Activated CD8-positive, alpha-beta memory T cell treated with anti-CD3 and anti-CD28 coated beads, Interleukin-2, amount 50 U/mL, for 48 hours (primary cell): ENCODE measurements around the gene AQP5.

Source experiments
- DNase-seq: peaks from one replicate; pipeline ENCODE4 v3.0.0-alpha.2; 2020

Gene AQP5

DNA sequence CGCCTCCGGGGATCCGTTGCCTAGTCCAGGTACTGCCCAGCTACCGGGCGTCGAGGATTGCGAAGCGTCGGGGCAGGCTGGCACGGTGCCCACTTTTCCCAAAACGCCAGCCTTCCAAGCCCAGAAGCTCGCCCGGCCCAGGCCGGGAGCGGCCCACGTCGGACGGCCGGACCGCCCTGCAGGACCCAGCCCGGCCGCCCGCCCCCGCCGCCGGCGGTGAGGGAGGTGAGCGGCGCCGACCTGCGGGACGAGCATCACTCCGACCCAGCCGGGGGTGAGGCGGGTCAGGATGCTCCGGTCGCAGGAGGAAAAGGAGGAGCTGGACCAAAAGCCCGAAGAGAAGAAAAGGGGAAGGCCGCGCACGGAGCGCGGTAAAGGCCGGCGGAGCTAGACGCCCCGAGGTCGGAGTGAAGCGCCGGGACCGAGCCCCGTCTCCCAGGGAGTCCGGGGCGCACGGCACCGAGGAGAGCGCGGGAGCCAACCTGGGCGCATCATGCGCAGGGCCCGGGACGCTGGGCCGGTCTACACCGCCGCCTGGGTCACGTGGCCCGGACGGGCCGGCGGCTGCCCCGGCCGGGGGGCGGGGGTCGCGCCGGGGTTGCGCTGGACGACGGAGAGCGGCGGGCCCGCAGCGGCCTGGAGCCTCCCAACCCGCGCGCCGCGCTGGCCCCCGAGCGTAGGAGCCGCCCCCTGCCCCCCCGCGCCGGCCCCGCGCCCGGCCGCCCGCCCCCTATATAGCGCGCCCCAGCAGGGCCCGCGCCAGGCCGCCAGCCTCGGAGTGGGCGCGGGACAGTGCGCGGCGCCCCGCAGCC is at the start of gene AQP5:
TSS of gene AQP5 (plus strand) at position 762 of the 812 bp plus-strand sequence. CDS start 146 bp downstream, outside the sequence.
- DNase-seq = no peak

DNA sequence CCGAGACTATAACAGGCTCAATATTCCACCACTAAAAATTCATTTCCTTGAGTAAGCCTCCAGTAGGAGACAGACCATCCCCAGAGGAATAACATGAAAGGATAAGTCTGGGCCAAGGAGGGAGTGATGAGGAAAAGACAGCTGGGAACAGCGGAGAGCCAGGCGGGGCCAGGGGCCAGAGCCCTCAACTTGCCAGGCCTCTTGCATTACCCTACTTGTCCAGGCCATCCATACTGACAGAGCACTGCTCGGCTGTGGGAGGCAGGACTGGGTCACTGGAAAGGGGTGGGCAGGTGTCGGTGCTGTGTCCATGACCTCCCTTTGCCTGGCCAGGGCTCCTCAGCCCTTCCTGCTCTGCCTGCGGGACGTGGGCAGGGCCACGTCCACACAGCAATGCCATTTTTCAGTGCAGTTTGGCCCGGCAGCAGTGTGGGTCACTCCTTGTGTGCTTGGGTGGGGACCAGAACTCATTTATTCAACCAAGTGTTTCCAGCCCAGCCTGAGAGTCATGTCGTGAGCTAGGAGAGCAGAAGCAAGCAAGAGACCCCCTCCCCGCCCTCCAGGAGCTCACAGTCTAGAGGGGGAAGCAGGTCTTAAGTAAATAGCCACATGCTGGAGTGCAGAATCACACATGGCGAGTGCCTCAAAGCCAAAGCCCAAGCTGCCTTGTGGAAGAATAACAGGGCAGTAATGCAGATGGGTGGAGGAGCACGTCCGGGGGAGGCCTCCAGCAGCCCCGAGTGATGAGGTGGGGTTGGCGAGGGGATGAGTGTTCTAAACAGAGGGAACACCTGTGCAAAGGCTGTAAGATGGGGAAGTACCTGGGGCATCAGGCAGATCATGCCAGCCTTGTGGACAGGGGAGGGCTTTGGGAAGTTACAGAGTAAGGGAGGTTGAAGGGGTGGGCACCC is 49.1 kb upstream of the AQP5 start:
- DNase-seq = no peak

DNA sequence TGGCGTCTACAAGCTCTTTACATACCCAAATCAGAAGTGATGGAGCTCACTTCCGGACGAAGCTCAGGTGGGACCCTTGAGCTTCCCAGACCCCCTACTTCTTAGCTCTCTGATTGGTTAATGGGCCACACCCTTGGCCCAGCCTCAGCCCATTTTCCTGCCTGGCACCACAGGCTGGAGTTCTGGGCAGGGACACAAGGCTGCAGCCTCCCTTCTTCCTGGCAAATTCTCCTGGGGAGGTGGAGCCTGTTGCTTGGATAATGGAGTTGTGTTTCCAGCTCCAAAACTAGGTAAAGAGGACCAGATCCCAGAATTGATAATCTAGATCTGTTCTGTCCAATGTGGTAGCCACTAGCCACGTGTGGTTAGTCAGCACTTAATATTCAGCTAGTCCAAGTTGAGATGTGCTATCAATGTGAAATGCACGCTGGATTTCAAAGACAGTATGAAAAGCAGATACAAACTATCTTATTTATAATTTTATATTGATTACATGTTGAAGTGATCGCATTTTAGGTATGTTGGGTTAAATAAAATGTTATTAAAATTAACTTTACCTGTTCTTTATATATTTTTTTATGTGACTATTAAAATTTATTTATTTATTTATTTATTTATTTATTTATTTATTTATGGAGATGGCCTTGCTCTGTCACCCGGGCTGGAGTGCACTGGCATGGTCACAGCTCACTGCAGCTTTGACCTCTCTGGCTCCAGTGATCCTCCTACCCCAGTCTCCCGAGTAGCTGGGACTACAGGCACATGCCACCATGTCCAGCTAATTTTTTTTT is 45.3 kb upstream of the AQP5 start:
- no peak for DNase-seq

DNA sequence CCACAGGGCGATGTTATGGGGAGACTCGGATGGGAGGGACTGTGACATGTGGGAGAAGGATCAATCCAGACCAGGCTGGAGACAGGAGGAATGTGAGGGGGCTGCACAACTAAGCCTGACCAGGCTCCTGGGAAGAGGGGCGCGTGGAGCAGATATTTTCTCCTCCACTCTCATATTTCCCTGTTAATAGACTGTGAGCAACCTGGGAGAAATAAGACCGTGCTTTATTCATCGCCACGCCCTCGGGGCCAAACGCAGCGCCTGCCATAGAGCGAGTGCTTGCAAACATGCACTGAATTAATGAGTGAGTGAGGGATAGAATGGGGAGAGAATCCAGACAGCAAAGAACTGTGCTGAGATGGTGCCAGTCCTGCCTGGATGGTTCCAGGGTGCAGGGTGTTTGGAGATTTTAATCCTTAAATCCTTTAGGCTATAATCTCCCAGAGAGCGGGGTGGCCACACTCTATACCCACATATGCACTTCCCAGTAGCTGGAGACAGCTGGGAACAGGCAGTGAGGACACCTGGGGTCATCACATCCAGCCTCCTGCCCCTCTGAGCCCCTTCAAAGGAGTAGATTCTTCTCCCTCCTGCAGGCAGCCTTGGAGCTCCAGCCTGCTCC is 44.4 kb upstream of the AQP5 start:
- DNase-seq = no peak

DNA sequence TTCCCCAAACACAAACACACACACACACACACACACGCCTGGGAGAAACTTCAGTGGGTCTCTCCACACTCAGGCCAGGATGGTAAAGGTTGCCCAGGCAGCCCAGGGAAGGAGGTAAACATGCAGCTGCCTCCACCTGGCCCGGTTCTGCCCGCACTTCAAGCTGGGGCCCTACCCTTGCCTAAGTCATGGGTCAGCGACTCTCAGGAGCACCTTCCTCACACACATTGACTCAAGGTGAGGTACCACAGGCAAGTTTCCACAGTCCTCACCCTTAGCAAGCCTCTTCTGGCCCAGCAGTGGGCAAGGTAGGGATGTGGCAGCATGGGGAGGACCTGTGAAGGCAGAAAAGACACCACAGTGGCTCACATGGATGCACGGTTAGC is 43.9 kb upstream of the AQP5 start:
- no peak for DNase-seq

DNA sequence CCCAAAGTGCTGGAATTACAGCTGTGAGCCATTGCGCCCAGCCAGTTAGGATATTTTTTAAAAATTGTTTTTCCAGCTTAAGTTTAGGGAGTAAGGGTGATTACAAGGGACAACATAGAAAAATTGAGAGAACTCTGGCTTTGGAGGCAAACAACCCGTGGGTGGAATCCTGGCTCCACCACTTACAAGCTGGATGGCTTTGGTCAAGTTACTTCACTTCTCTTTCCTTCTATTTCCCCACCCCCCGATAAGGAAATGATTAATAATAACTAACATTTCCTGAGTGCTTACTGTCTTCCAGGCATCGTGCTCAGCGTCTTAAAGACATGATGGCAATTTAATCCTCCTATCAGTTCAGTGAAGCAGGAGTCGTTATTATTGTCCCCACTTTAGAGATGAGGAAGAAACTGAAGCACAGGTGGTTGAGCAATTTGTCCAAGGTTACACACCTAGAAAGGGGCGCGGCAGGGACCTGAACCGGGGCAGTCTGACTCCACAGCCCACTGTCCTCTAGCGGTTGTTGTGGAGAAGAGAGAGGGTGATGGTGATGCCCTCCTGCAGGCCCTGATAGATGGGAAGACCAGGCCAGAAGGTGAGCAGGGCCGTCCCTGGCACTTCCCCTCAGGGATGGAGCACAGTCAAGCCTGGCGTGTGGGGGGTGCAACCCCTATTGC is 41.3 kb upstream of the AQP5 start:
- no peak for DNase-seq

DNA sequence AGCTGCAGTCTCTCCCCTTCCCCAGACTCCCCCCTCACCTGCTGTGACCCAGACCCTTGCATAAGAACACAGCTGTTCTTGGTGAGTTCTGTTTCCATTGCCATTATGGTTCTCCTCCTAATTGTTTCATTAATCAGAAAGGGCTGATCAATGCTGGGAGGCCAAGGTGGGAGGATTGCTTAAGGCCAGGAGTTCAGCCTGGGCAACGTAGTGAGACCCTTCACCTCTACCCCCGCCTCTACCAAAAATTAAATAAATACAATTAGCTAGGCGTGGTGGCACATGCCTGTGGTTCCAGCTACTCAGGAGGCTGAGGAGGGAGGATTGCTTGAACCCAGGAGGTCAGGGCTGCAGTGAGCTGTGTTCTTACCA is 40.8 kb upstream of the AQP5 start:
- no peak for DNase-seq

DNA sequence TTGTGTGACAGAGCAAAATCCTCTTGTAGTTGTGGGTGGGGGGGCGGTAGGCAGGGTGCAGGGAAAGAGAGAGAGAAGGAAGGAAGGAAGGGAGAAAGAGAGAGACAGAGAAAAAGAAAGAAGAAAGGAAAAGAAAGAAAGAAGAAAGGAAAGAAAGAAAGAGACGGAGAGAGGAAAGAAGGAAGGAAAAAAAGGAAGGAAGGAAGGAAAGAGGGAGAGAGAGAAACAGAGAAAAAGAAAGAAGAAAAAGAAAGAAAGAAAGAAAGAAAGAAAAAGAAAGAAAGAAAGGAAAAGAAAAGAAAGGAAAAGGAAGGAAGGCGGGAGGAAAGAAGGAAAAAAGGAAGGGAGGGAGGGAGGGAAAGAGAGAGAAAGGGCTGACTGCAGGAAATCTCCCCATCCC is 40.4 kb upstream of the AQP5 start:
- no peak for DNase-seq

DNA sequence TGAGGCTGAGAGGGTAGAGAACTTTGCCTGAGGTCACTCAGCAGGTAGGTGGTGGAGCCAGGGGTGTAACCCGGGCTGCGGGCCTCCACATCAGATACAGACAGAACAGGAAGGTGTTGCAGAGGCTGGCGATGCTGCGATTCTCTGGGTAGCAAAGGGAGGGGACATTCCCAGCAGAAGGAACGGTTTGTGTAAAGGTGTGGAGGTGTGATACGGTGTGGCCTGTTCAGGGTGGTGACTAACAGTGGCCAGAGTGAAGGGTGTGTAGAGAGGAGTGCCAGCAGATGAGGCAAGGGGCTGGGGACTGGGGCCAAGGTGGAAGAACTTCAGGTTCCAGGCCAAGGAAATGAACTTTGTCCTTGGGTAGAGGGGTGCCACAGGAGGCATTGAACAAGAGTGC is 39.7 kb upstream of the AQP5 start:
- no peak for DNase-seq

DNA sequence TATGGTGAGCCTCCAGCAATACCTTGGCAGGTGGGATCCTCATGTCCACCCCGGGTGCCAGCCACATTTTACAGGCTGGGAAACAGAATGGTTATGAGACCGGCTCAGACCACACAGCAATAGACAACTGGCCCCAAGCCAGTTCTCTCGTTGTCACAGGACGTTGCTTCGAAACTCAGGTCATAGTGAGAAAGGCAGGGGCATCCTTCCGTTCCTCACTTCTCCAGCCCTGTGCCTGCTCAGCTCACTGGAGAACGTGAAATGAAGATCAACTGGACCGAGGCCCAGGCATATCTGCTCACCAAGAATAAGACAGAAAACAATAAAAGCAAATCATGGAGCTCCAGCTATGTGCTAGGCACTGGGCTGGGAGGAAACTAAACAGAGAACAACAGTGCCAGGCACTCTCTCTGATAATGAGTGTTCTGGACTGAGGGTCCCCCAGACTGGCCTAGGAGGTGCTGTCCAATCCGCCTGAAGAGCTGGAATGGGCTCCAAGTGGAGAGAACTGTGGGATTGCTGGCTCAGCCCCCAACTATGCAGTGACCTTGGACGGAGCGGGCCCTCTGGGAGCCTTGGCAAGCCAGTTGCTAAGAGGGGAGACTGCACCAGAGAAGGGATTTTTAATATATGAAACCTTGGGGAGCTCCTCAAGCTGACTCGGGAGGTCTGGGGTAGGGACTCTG is 39.2 kb upstream of the AQP5 start:
- no peak for DNase-seq

DNA sequence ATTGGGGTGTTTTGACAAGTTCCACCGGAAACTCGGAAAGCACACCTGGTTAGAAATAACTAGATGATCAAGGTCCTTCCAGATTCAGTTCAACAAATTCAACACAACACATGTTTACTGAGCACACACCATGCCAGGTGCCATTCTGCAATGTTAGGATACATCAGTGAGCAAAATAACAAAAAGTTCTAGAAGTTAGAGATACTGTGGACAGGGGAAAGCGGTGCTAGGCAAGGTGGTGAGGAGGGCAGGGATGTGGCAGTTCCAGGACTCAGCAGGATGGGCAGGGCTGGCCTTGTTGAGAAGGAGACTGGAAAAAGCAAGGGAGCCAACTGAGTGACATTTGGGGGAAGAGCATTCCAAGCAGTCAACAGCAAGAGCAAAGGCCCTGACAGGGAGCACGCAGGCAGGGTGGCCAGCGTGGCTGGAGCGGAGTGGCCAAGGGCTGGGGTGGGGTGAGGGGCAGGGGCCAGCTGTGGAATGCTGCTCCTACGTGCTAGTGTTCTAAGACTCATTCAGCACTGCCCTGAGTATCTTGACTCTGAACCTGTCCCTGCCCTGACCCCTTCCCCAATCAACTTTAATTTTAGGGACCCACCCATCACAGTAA is 38.5 kb upstream of the AQP5 start:
- DNase-seq = no peak

DNA sequence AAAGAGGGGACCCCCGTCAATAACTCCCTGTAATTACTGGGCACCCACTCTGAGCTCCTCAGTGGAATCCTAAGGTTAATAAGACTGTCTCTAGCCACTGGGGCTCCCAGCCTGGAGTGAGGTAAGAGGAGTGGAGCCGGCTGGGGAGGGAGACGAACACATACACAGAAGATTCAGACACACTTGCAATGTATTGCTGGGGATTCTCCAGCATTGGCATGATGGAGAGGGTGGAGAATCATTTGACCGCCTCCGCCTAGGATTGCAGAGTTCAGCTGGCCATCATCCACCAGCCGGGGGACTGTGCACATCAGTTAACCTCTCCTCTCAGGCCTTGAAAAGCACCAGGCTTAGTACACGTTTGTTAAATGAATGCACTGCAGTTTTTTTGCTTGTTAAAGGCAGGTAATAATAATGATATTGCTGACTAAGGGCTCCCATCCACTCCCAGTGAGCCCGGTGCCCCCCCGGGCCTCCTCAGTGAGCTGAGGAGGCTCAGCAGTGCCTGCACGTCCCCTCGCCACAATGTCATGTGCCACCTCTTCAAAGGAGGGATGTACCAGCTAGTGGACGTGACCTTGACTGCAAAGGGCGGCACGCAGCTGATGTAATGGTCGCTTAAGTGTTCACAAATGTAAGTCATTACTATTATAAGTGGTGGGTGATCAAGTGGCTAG is 37.7 kb upstream of the AQP5 start:
- no peak for DNase-seq

DNA sequence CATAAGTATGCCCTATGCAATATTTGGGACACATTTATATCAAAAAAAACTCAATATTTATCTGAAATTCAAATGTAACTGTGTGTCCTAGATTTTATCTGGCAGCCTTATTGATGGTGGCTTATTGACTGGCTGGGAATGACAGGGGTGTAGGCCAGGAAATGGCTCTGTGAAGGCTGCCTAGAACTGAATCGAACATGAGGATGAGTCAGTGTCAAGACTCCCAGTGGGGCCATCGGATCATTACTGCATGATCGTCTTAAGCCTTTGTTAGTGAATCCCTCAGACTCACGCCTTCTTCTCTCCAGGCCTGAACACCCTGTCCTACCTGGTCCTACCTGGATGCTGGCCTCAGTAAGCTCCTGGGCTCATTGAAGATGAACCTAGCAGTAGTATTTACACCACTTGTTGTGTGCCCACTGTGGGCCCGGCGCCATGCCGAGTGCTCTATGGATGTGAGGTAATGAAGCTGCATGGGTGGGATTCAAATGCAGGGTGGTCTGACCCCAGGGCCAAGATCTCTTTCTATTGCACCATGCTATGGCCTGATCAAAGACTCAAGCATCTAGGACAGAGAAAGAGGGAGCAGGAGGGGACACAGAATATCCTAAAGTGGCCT is 36.9 kb upstream of the AQP5 start:
- no peak for DNase-seq

DNA sequence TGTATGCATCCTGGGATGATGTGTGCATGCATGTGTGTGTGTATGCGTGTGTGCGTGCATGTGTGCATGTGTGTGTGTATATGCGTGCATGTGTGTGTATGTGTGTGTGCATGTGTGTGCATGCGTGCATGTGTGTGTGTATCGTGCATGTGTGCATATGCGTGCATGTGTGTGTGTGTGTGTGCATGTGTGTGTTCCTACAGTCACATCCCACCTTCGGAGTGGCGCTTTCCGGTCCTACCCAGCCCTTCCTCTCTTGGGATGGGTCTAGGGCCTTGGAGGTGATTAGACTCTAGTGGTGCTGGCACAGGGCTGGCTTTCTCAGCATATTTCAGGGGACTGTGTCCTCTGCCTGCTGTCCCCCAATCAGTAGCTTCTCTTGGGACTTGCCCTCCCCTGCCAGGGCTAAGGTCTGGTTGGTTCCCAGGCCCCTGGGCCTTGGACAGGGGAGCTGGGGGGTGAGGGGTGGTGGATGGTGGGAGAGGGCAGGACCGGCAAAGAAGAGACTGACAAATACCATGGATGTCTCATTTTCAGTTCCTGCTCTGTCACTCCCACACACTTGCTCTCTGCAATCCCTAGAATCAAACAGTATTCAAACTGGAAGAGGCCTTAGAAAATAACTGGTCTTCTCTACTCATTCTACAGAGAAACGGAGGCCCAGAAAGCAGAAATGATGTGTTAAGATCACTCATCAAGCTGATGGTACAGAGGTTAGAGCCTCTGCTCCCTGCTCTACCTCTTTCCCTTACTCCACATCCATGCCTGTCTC is 36.1 kb upstream of the AQP5 start:
- no peak for DNase-seq

DNA sequence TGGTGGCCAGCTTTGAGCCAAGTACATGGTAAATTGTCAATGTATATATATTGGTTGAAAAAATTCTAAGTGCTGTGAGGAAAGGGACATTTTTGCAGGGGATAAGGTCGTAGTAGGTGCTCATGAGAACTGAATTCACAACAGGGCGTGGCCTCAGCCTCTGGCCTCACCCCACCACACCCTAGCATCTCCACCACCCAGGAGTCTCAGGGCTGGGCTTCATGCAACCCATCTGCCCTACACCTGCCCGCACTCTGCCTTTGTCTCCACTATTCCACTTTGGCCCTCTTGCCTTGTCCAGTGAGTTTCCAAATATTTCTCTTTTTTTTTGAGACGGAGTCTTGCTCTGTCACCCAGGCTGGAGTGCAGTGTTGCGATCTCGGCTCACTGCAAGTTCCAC is 33.2 kb upstream of the AQP5 start:
- no peak for DNase-seq

DNA sequence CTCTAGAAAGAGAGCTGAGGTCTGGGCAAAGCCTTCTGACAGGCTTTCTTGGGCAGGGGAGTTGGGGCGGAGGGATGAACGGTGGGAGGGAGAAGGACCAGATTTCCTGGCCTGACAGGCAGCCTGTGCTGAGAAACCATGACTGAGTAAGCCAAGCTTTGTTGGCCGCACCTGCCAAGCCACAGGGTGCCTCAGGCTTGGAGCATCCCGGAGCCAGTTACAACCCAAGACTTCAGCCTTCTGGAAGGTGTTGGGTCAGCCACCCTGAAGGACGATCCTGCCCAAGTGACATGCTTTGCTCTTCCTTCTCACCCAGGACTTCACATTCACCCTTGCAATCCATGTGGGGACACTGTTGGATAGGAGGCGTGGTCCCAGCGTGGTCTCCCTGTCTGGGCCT is 32.1 kb upstream of the AQP5 start:
- no peak for DNase-seq

DNA sequence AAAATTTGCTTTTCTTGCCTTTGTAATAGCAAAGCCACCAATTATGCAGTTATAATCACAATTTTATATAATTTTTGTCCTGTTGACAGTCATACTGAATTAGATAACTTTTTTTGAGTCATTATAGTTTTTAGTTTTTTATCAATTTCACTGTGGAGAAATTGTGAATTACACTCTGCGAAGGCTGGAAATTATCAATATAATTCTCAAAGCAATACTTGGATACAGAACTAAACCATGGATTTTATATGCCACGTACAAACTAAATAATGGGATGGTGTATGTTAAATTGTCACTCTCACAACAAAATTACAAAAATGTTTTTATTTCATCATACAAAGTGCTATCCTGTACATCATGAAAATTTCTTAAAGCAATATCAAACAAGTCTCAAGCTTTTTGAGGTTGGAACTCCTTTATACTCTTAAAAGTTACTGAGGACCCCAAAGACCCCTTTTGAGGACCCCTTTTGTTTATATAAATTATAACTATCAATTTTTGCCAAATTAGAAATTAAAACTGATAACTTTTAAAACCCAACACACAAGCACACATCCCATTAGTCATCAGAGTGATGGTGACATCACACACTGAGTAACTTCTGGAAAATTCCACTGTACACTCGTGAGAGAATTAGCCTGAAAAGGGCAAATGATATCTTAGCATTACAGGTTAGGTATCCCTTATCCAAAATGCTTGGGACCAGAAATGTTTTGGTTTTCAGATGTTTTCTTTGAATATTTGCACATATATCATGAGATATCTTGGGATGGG is 31.0 kb upstream of the AQP5 start:
- DNase-seq = no peak

DNA sequence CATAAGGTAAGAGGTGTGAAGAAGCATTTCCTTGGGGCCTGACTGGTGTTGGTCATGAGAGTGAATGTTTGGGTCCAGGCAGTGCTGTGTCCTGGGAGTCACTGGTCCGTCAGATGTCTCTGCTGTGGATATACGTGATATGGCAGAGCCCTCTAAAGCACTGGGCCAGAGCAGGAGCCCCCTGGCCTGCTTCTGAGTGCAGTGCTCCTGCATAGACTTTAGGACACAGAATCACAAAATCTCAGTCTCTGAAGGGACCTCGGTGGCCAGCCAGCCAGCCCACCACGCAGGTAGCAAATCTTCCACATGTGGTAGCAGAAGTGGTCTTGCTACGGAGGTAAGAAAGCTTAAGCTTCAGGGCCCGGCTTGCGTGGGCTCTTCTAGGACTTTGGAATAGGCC is 29.6 kb upstream of the AQP5 start:
- no peak for DNase-seq
